Stimulated activated CD8-positive, alpha-beta memory T cell treated with anti-CD3 and anti-CD28 coated beads, Interleukin-7, amount 100 ng/mL, for 24 hours (primary cell): ENCODE measurements around the gene GGT6.

Source experiments
- DNase-seq: peaks from one replicate; pipeline ENCODE4 v3.0.0-alpha.2; 2020; ENCODE audit warnings: low read depth

GGT6 gene

DNA sequence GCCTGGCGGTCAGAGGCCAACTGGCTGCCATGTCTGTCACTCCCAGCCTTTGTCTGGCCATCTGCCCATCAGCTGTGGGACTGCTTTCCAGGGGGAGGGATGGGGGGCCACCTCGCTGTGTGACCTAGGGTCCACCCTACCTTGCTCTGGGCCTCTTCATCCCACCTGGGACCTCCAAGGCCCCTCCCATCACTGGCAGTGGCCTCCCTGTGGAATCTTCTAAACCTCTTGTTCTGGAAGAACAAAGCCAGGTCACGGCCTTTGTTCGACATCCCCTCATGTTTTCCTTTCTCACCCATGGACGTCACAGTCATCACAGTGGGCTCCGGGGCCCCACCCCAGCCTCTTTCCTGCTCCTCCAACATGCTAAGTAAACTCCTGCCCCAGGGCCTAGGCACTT is 37.7 kb downstream of the GGT6 start:
- DNase-seq = no peak

DNA sequence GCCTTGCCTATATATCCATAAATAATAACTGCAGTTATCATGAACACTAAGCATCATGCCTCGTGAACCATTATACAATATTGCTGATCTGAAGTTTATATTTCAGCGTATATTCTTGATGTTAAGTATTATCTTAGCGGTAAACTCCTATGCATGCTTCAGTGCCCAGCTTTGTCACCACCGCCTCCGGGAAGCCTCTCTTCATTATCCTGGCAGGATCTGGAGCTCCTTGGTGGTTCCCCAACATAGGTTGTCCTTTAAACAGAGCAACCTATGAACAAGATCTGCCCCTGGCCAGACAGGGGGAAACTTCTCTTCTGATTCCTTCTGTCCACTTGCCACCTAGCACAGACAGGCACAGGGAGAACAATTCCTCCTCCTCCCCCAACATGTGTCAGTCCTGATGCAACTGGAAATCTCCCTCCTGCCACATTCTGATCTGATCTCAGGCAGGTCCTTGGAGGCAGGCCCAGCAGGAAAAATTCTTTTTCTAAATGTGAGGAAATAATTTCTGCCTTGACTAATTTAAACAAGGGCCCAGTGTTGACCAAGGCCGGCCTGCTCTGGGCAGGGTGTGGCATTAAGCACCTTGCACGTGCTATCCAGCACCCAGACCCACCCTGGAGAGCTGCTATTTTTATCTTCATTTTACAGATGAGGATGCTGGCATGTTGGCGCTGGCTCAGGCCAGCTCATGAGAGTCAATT is 39.3 kb downstream of the GGT6 start:
- no peak for DNase-seq

DNA sequence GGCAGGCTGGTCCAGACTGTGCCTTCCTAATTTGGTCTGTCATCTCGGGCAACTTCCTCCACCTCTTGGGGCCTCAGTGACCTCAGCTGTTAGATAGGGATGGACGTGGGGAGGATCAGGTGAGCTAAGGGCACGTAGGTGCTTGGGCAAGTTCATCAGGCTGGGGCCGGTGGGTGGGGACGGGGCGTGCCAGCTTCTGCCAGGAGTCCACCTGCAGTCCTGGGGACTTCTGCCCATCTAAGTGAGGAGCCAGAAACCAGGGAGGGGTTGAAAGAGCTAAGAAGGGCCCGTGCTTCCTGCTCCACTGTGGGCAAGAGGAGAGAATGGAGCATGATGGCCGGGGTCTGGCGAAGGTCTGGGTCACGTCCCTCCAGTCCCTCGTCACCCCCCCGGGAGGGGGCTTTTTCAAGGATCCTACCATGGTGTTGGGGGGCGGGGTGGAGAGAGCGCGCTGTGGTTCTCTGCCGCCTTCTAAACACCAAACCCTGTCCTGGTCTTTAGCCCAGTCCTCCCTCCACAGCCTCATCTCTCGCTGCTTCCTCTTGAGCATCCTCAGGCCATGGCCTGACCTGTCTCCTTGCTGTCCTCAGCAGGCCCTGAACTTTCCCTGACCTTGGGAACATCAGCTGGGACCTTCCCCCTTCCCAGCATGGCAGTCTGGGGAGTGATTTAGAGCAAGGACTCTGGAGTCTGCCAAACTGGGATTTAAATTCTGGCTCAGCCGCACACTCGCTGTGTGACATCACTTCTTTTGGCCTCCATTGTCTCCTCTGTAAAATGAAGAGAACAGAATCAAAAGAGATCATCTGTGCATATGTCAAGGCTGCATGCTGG is 40.1 kb downstream of the GGT6 start:
- no peak for DNase-seq

DNA sequence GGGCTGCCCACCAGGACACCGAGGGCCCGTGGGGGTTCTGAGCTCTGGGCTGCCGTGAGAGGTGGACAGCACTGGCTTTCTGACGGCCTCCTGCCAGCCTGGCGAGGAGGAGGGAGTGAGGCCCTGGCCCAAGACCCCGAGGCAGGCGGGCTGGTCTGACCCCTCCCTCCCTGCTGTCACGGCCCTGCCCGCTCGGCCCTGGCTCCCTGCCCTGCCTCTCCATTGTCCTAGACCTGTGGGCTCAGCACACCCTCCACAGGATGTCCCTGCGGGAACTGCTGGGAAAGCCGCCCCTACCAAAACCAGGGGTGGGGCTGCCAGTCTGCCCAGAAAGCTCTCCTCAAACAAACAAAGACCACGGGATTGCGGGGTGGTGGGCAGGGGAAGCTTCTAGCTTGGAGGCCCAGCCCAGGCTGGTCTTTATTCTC is 41.0 kb downstream of the GGT6 start:
- no peak for DNase-seq

DNA sequence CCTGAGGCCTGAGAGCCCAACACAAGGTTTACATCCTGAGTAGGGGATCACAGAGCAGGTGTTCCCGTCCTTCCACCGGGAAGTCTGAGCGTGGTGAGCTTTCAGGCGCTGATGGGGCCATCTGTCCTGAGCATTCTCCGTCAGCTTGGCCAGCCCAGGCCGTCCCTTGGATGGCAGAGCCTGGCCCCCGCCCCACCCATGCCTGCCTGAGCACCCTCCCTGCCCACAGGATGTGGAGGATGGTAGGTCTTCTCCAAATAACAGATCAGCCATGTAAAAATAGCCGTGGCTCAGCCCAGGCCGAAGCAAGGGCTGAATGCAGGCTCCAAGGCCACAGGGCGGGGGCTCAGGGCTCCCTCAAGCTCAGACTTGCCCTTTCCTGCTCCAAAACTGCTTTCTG is 41.5 kb downstream of the GGT6 start:
- no peak for DNase-seq

- DNase-seq = no peak
Measured at GRCh38 chr17:4516735-4517134, 43.6 kb downstream of the GGT6 start.

- DNase-seq = no peak
Measured at GRCh38 chr17:4515501-4515900, 44.9 kb downstream of the GGT6 start.

DNA sequence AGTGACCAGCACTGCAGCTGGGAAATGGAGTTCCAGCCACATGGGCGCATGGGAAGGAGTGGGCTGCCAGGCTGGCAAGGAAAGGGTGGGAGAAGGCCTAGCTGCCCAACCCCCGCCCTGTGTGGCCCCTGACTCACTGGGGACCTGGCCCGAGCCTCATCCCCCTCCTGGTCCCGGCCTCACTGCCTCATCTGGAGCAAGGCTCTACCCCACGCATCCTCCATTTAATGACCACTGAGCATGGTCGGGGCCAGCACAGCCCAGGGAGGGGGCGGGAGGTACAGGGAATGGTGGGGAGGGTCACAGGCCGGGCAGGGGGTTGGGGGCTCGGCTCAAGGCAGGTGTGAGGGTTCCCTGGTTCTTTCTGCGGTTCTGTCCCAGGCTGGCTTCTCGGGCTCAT is 45.6 kb downstream of the GGT6 start:
- DNase-seq = no peak

DNA sequence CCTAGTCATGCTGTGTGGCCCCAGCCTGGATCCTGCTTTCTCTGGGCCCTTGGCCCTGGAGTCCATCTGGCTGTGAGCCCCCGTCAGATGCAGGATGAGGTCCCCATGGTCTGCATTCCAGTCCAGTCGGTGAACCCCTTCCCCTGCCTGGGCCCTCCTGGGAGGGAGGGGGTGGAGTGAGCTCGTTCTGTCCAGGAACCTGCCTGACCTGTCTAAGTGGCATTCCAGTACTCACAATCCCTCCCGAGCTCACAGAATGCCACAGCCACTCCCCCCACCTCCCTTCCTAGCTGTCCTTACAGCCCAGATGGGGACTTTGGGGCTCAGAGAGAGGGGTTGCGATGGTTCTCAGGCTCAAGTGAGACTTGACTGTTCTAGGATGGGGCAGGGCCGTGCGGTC is 46.2 kb downstream of the GGT6 start:
- no peak for DNase-seq

DNA sequence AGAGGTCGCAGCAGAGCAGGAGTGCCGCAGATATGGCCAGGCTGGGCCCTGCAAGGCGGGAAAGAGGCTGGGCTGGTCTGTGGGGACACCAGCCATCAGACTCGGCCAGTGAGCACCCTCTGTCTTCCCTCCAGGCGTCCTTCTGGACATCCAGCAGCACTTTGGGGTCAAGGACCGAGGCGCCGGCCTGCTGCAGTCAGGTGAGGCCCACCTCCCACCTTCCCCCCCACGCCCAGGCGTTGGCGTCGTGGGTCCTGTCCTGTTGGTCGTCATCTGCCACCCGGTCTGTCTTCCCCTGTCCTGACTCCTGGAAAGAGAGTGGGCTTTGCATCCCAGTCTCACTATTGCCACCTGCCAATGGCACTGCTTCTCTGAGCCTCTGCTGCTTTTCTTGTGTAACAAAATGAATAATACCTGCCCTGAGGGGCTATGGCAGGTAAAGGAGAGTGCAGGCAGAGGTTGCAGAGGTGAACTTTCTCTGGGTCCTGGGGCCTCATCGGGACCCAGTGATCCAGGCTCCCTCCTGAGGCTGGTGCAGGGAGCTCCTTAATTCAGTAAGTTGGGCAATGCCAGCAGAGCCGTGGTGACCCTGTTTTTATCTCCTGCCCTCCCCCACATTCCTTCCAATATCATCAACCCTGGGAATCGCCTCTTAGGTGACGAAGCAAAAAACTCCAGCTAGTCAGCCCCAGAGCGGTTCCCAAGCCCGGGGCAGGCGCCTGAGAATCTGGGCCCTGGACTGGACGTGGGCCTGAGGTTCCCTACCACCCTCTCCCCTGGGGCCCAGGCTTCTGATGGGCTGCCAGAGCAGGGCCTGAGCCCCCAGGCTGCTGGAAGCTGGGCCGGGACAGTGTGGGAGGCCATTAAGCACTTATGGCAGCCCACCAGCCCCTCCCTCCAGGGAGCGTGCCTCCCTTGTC is 47.0 kb downstream of the GGT6 start:
- DNase-seq = no peak

DNA sequence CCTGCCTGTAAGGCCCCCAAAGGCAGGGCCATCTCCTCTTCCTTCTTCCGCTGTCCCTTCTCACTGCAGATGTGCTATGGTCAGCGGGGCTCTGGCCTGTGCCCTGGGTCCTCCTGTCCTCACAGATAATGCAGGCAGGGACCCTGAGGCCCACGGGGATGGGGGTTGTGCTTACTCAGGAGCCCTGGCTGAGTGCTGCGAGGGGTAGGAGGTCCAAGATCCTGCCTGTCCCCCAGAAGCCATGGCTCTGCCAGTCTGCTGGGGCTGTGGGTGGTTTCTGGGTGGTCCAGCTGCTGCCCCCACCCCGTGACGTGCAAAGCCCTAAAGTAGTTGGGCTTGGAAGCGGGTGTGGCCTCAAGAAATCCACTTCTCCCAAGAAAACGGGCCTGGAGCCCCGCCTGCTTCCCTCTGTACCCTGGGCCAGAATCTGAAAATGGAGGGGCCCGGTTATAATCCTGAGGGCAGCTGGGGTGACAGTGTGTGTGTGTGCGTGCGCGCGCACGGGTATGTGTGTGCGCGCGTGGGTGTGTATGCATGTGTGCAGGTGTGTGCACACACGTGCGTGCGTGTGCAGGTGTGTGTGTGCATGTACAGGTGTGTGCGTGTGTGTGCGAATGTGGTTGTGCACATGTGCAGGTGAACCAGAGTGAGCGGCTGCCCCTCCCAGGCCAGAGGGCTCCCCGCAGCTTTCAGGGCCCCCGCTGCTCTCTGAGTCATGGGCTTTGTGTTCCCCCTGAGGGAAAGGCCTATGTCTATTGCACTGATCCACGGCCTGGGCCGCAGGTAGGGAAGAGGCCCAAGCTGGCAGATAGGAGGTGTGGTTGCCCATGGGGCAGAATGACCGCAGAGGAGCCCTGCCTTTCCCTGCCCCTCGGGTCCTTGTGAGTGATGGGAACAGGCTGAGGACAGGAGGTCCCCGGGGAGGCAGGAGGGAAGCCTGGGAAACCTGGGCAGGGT is 47.9 kb downstream of the GGT6 start:
- no peak for DNase-seq

DNA sequence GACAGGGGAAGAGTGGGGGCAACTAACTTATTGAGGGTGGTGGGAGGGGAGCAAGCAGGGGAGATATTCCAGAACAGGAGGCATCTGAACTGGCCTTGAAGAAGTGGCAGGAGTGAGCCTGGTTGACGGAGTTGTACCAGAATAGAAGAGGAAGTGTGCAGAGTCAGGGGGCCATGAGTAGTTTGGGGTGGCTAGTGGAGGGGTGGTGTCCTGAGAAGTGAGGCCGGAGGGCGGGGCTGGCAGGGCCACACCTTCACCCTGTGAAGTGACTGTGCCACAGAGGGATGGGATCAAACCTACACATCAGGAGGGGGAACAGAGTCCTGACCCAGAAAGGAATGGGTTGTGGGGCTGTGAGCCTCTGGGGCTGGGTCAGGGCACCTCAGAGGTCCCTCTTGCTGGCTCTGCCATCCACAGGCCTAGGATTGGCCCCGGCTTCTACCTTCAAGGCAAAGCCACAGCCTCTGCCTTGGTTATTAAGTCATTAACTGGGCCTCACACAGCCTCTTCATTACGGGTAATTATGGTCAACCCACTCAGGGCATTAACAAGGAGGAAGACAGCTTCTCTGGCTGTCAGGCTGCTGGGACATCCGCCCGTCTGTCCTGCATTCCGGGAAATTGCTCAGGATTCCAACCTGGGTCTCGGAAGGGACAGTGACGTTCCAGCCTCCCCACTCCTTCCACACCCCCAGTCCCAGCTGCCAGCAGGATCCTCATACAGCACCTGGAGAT is 49.0 kb downstream of the GGT6 start:
- DNase-seq = no peak

DNA sequence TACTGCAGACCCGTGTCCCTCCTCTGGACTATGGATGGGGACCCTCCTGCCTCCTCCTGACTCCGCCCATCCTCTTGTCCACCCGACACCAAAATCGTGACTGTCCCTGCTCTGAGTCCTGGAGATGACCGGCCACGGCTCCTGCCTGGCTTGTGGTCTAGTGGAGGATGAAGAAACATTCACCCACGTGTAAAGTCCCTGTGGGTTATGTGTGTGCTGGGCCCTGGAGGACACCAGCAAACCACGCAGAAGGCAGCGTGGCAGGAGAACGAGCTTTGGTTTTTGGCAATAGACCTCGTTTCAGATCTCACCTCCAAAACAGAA is 49.8 kb downstream of the GGT6 start:
- no peak for DNase-seq

GRCh38 chr17:4509923-4510617 is 50.3 kb downstream of the GGT6 start:
- DNase-seq = no peak

GRCh38 chr17:4509401-4509800 is 51.0 kb downstream of the GGT6 start:
- no peak for DNase-seq

DNA sequence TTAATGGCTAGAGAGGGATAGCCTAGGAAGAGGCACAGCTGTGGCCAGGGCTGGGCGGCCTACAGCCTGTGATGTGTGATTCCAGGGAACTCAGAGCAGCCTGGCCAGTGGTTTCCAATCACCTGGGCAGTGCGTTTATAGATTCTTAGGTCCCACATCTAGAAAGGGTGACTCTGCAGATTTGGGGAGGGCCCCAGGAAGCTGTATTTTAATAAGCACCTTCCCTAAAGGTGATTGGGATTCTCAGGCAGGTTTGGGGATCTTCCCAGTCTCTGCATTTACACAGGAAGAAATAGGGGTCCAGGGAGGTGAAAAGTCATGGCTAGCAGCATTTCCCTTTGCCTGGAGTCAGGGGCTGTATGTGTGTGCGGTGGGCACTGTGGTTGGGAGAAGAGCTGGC is 52.2 kb downstream of the GGT6 start:
- no peak for DNase-seq

- no peak for DNase-seq
Measured at GRCh38 chr17:4507361-4508111, 52.8 kb downstream of the GGT6 start.
